ENCODE results near the gene PPP1R9A. TPM values are rescaled to one million over a fixed set of nuclear protein-coding genes. Genes with fewer than 3 reads are reported as not detected.

Gene PPP1R9A
- polyA plus RNA-seq, 1 experiment, result 0.02 TPM

GRCh38 chr7:95089414-95090315 lies 182.3 kb downstream of the PPP1R9A start:
- Histone ChIP-seq H3K4me3 (ENCODE audit: low read depth, low read length) (no peak overlapping the region), H3K27ac (ENCODE audit: low read depth, low read length) (no peak overlapping the region), H3K9me3 (ENCODE audit: control insufficient read depth, insufficient read depth, low read length) (no peaks in the 10 kb centered on the region), H3K27me3 (ENCODE audit: control insufficient read depth, insufficient read depth, low read length) (no peaks in the 10 kb centered on the region)
- POLR2A ChIA-PET, result no interaction called here
- no peak for TF ChIP-seq CTCF (IDR thresholded peaks at IDR 0.05; ENCODE audit: low read depth, low read length)
- DNase-seq (ENCODE audit: low read depth, low spot score), result no peak
- CTCF ChIA-PET, result no interaction called here

GRCh38 chr7:95092324-95092723 lies 184.9 kb downstream of the PPP1R9A start:
- CTCF ChIA-PET, result interaction anchor here (0.5 kb wide), 1 partner anchor 598 kb away, joined by 7 read pairs; no protein-coding TSS in a partner anchor
- POLR2A ChIA-PET, result no interaction called here

DNA sequence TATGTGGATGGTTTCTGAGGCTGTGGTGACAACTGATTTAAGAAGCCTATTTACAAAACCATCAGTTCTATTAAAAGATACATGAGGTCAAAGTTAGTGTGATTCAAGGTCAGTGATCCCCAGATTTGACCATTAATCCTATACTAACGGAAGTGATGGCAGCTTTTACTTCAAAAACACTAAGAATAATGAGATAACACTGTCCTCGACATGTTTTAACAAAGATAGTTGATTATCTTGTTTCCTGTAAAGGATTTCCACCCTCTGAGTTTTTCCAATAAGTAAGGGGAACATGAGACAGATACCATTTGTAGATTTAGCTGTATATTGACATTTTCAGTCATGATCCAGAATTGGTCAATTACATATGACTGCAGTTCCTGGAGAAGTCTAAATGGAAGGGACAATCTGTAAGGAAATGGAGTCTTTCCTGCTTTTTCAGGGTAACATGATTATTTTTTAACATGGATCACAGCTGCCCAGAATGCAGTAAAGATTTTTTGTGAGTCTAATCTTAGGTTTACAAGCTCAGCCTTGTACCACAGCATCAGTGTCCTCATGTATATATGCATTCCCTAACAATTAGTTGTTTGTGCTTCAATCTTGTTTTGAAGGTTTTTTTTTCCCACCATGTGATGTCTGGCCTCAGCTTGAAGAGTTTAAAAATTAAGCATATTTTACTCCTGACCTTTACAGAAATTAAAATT lies 188.0 kb downstream of the PPP1R9A start:
- TF ChIP-seq CTCF (IDR thresholded peaks at IDR 0.05; ENCODE audit: low read depth, low read length), result no peak
- DNase-seq (ENCODE audit: low read depth, low spot score), result no peak
- no peaks in the 10 kb centered on the region for H3K9me3 ChIP-seq (ENCODE audit: control insufficient read depth, insufficient read depth, low read length)
- ChIA-PET CTCF (no interaction called here), POLR2A (no interaction called here)
- H3K27me3 ChIP-seq (ENCODE audit: control insufficient read depth, insufficient read depth, low read length), result no peaks in the 10 kb centered on the region
- H3K4me3 ChIP-seq (ENCODE audit: low read depth, low read length), result no peak overlapping the region
- no peak overlapping the region for H3K27ac ChIP-seq (ENCODE audit: low read depth, low read length)

More at GRCh38 chr7:95092324-95092723, 184.9 kb downstream of the PPP1R9A start:
- Histone ChIP-seq H3K27ac (ENCODE audit: low read depth, low read length) (no peak overlapping the region), H3K27me3 (ENCODE audit: control insufficient read depth, insufficient read depth, low read length) (no peaks in the 10 kb centered on the region), H3K9me3 (ENCODE audit: control insufficient read depth, insufficient read depth, low read length) (no peaks in the 10 kb centered on the region), H3K4me3 (ENCODE audit: low read depth, low read length) (no peak overlapping the region)
- no peak for TF ChIP-seq CTCF (IDR thresholded peaks at IDR 0.05; ENCODE audit: low read depth, low read length)
- no peak for DNase-seq (ENCODE audit: low read depth, low spot score)

GRCh38 chr7:95095966-95096540 lies 188.7 kb downstream of the PPP1R9A start:
- DNase-seq (ENCODE audit: low read depth, low spot score), result no peak
- H3K4me3 ChIP-seq (ENCODE audit: low read depth, low read length), result no peak overlapping the region
- H3K9me3 ChIP-seq (ENCODE audit: control insufficient read depth, insufficient read depth, low read length), result no peaks in the 10 kb centered on the region
- no peak for TF ChIP-seq CTCF (IDR thresholded peaks at IDR 0.05; ENCODE audit: low read depth, low read length)
- CTCF ChIA-PET, result no interaction called here
- H3K27me3 ChIP-seq (ENCODE audit: control insufficient read depth, insufficient read depth, low read length), result no peaks in the 10 kb centered on the region
- H3K27ac ChIP-seq (ENCODE audit: low read depth, low read length), result no peak overlapping the region
- POLR2A ChIA-PET, result no interaction called here

- DNase-seq (ENCODE audit: low read depth, low spot score), result no peak
- CTCF ChIA-PET, result no interaction called here
- POLR2A ChIA-PET, result no interaction called here
Observed at GRCh38 chr7:95097291-95097690, 189.9 kb downstream of the PPP1R9A start.

More at GRCh38 chr7:95097291-95097690, 189.9 kb downstream of the PPP1R9A start:
- H3K9me3 ChIP-seq (ENCODE audit: control insufficient read depth, insufficient read depth, low read length), result no peaks in the 10 kb centered on the region
- H3K27me3 ChIP-seq (ENCODE audit: control insufficient read depth, insufficient read depth, low read length), result no peaks in the 10 kb centered on the region
- H3K4me3 ChIP-seq (ENCODE audit: low read depth, low read length), result no peak overlapping the region
- no peak overlapping the region for H3K27ac ChIP-seq (ENCODE audit: low read depth, low read length)
- no peak for TF ChIP-seq CTCF (IDR thresholded peaks at IDR 0.05; ENCODE audit: low read depth, low read length)

All from AG04450 (cell line).